Stimulated activated CD4-positive, alpha-beta T cell treated with anti-CD3 and anti-CD28 coated beads, Interleukin-1b, Interleukin-23, amount 100 ng/mL, for 24 hours (primary cell): ENCODE results near the gene OLA1.
A peak's percentile ranks its signal among the peaks of the same experiment; 100 is the strongest.

Experiments used
- DNase-seq, 4 experiments: peaks; one replicate each; pipeline ENCODE4 v3.0.0-alpha.2; 2020; ENCODE audit warnings: low read depth in 4 of 4, low spot score in 1 of 4

OLA1 gene

DNA sequence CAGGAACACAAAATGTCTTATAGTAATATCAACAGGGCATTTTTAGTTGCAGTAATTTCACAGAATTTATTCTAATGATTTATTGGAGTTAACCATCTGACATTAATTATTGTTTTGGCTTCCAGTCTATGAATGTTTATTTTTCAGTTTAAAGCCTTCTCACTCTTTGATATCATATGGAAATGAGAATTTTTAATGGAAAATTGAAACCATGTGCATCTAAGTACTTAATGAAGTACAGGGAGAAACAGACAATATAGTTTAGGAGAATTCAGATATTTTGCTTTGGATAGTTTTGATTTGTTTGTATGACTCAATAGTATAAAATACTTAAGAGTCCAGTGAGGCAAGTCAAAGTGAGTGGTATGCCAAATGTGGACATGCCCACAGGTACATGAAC is 126.1 kb downstream of the OLA1 start:
- DNase-seq: no peak

DNA sequence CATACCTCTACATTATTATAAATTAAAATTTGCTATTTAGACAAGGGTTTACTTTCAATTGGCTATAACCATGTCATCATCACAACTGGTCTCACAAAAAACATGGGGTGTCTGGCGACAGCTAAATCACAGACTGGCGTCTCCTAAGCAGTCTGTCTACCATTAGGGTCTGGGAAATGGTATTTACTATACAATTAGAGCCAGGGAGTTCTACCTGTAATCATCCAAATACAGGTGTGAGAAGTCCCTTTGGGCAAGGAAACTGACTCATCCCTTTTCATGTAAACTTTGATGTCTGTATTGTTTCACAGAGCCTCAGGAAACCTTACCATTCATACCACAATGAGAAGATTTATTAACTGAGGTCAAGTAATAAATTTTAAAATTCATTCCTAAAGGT is 126.7 kb downstream of the OLA1 start:
- no peak for DNase-seq

DNA sequence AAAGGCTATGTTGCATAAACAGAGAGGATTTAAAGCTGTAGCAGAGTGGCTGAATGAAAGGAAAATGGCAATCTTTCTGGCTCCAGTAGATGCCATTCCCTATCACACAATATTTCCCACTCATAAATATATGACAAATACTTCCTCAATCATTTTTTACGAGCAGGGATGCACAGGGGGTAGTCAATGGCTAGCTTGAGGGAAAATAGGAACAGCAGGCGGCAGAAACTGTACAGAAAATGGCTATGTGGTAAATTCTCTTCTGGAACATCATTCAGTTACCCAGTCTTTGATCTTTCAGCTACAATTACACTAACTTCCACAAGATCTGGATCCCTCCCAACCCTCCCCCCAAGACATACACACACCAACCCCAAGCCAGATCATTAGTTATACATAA is 127.2 kb downstream of the OLA1 start:
- DNase-seq: no peak

DNA sequence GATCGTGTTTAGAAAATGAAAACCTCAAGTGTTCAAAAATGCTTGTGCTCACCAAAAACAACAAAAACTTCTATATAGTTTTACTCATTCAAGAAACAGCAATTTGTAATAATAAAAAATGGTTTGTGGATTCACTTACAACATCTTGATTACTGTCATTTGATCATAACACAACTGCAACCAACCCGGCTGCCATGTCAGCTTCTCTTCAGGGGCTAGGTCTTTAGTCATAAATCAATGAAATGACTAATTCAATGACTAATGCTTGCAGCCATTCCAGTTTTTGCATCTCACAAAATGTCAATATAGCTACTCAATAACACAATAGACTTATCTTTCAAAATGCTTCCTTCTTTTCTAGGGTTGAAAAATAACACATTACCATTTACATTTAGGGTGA is 128.0 kb downstream of the OLA1 start:
- DNase-seq: peak in 1 of 4 experiments; percentile 16

DNA sequence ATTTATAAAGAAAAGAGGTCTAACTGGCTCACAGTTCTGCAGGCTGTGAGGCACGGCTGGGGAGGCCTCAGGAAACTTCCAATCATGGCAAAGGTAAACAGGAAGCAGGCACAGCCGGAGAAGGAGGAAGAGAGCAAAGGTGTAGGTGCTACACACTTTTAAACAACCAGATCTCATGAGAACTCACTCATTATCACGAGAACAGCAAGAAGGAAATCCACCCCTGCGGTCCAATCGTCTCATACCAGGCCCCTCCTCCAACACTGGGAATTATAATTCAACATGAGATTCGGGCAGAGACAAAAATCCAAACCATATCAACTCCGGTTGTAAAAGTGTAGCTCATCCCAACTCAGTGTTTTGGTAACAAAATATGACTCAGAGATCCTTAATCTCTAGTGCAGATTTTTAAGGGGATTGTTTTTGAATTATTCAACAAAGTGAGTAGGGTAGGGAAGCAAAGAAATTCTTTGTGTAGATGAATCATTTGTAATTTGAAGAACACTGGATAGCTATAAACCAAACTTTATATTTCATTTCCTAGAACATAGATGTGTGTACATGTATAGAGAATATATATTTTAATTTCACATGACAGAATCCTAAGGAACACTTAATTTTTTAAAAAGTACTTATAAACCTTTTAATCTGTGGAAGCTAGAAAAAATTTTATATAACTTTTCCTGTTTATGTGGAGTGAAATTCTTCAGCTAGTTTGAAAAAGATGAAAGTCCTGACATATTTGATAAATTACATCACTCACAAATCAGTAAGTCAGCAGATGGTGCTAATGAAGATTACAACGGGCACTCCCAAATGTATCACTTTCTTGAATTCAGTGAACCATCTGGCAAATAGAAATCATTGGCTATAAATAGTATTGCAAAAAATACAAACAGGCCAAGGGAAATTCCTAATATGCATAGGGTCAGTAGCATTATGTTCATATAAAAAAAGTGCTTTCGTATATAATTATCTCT is 130.1 kb downstream of the OLA1 start:
- no peak for DNase-seq

DNA sequence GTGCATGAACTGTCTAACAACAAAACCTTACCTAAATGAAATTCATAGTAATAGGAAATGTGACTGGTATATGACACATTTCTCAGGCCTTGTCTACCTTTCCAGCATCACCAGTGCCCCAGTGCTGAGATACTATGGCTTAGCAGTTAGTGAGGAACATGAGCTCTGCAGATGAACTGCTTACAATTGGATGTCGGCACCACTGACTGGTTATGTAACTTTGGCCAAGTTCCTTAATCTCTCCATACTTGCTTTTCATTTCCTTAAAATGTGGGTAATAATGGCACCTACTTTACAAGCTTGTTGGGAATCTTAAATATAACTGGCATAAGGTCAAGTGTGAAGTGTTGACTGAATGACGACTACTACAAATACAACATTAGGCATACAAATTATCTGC is 136.3 kb downstream of the OLA1 start:
- DNase-seq: no peak

DNA sequence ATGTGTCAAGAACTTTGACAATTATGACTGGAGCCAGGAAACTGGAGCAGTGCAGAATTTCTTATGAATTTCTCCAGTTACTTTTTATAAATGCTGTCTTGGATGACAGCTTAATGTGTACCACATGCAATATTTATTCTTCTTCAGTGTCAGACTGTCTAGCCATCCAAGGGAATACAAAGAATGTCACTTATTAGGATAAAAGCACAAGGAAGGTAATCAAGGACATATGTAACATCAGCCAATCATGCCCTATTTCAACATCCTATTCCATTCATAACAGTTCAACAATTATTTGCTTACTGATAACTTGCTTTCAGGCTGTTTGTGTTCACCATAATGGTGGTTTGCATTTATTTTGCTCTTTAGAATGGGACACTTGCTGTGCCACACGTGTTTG is 139.8 kb downstream of the OLA1 start:
- no peak for DNase-seq

DNA sequence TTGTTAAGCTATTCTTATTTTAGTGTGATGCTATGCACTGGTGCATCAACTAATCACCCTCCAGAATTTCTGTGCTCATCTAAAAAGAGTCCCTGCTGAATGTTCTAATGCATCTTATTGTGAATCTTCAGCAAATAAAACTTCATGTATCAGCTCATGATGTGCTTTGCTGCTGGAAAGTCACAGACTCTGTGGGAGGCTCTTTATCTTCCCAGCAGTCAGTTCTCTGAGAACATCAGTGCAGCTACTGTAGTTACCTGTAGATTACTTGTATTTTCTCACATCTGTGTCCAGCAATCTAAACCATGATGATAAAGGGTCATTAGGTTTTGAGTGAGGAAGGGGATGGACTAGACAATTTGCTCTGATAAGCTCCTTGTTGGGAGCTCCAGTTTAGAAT is 141.6 kb downstream of the OLA1 start:
- DNase-seq: no peak

DNA sequence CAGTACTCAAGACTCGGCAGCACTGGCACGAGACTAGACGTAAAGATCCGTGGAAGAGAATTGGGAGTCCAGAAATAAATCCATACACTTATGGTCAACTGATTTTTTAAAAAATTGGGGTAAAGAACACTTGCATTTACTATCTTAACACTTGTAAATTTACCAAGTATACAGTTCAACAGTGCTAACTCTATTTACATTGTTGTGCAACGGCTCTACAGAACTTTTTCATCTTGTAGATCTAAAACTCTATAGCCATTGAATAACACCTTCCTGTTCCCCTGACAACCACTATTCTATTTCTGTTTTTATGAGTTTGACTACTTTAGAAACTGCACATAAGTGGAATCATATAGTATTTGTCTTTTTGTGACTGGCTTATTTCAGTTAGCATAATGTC is 153.8 kb downstream of the OLA1 start:
- no peak for DNase-seq

DNA sequence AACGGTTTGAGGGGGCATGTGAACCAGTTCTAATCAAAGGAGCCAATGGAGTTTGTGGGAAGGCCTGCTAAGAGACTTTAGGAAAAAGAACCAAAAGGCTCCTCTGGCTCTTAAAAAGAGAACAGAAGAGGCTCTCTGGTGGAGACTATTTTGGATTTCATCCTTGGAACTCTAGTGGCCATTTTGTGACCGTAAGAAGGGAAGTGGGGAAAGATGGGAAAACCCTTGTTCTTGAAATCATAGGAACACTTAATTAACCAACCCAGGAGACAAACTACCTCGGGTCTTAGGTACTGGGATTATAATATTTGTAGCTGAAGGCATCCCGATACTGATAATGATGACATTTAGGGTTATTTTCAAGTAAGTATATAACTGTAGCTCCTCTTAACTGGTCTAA is 157.9 kb downstream of the OLA1 start:
- no peak for DNase-seq

DNA sequence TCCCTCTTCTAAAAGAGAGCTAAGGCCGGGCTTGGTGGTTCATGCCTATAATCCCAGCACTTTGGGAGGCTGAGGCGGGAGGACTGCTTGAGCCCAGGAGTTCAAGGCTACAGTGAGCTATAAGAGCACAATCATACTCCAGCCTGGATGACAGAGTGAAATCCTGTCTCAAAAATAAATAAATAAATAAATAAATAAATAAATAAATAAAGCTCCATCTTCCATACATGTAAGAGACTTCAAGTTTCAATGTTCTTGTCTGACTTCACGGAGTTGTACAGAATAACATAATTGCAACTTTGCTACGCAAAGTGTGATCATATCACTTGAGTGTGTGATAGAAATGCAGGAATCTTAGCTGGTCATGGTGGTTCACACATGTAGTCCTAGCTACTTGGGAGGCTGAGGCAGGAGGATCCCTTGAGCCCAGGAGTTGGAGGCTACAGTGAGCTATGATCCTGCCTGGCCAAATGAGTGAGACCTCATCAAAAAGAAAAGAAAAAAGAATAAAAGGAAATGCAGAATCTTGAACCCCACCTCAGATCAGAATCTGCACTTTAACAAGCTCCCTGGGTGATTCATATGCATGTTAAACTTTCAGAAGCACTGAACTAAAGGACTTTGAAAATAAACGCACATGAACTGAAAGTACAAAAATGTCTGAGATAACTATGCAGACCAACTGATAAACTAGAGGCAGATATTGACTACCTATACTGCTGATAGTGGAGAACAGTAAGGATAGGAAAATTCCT is 159.4 kb downstream of the OLA1 start:
- DNase-seq: no peak

DNA sequence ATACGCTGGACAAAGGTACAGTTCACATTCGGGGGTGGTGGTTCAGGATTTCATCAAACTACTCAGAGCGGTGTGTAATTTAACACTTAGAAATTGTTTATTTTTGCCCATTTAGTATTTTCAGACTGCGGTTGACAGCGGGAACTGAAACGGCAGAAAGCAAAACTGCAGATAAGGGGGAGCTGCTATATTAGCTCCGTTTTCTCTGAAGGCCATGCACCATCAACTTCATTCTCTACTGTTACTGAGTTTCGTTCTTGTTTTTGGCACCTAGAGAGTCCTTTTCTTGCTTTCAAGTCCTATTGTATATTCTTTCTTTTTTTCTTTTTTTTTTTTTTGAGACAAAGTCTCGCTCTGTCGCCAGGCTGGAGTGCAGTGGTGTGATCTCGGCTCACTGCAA is 161.6 kb downstream of the OLA1 start:
- no peak for DNase-seq

DNA sequence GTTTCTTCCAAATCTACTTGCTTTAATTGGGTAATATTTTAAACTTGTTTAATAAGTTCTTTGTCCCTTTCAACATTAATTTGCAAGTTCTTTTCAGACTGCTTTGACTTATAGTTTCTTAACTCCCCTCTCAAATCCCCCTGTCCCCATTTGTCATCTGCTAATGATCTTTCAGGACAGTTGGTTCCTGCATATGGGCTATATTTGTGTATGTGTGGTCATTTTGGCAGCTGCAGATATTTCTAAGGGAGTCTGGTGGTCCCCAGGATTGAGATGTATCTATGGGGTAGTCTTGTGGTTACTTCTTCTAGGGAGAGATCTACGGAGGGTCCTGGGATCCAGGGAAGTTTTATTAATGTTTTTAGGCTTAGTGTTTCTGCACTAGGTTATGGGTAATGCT is 162.6 kb downstream of the OLA1 start:
- DNase-seq: no peak

DNA sequence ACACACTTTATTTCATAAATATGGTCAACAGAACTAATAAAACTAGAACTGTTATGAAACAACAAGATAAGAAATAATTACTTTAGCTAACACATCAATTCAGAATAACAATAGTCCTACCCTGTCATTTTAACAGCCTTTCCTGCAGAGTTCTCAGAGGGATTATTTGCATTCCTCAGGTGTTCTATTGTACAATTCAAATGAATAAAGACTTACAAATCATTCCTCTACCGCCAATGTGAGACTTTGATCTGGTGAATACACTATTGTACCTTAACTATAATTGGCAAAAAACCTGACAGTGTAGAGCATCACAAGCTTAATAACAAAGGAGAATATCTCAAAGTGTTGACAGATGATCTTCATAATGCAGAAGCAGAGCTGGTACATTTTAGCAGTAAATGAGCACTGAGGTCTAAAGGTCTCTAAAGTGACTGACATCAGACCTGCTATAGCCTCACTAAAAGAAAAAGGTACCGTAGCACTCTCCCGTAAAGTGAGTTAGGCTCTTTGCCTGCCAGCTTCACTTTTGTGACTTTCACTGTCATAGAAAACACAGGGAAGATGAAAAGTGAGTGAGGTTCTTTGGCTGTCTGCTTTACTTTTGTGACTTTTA is 164.4 kb downstream of the OLA1 start:
- DNase-seq: no peak

DNA sequence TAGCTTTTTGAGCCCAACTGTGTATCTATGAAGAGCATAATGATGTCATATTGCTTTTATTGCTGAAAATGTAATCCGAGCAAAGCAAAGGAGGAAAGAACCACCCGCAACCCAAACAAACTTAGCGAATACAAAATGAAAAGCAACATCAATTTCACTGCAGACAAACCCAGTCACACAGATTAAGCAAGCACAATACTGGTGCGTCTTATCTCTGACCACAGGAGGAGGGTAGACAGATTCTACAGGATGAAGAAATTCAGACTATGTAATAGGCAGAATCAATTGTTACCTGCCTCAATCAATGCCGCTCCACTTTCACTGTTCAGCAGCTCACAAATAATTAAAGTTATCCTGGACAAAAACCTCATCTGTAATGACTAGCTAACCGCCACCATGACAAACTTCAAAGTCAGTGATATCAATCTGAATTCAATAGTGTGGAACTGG is 167.6 kb downstream of the OLA1 start:
- DNase-seq: no peak

DNA sequence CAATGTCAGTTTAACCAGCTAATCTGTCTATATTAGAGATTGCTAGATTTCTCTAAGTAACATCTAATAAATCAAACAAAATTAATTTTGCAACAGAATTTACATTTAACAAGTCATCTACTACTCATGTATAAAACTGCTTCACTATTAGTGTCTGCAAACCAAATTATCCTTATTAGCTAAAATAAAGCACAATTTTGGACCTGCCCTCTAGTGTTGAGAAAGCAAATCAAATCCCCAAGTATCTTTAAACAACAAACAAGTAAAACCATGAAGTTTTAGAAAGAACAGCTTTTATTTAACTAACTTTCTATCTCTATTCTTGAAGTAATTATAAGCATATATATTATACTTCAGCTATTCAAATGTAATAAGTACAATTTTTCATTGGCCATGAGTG is 170.1 kb downstream of the OLA1 start:
- DNase-seq: no peak

DNA sequence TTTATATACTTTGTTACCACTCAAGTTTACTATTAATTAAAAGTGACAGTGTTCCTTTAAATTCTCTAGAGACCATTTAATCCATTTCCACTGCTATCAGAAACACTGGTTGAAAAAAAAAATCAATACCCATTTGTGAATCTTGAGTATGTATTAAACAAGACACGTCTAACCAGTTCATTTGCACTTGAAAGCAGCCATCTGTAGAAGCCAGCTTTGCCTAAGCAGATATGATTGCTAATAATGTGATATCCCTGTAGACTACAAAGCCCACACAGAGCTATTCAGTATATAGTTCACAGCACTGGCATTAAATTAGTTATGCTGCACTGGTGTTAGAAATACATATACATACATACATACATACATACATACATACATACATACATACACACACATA is 171.4 kb downstream of the OLA1 start:
- no peak for DNase-seq

DNA sequence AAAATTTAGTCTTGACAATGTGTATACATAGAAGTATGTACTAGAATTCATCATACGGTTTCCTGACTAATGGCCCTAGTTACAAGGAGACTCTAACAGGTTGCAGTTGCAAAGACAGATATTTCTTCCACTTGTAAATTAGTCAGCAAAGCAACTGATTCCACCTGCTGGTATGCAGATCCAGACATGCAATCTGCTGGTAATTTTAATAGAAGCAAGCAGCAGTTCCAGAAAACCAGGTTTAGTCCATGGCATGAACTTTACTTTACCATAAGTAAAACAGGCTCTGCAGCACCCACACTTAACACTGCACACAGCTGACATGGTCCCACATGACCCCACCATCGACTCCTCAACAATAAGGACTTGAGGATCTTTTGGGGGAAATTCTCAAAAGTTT is 172.3 kb downstream of the OLA1 start:
- no peak for DNase-seq

DNA sequence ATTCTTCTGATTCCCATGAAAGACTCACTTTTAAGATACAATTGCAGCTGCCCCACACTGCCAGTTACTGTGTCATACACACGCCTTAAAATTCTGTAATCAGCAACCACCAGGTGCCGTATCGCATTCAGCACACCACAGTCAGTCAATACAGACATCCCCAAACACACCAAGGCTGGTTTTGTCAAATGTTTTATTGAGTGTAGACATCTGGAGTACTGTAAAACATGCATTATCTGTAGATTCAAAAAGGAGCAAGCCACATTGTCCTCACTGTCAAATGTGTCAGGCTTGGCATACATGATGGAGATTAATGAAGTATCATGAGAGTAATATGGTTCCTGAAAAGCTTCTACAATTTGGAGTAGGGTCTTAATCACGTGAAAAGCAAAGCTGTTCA is 173.5 kb downstream of the OLA1 start:
- no peak for DNase-seq

DNA sequence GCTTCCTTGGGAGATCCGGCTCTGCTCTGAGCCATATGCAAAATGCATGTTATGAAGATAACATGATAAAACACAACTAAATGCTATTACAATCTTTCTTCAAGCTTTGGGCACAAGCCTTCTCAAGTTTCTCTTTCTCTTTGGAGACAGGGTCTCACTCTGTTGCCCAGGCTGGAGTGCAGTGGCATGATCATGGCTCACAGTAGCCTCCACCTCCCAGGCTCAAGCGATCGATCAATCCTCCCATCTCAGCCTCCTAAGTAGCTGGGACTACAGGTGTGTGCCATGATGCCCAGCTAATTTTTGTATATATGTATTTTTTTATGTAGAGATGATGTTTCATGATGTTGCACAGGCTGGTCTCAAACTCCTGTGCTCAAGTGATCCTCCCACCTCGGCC is 175.5 kb downstream of the OLA1 start:
- no peak for DNase-seq

DNA sequence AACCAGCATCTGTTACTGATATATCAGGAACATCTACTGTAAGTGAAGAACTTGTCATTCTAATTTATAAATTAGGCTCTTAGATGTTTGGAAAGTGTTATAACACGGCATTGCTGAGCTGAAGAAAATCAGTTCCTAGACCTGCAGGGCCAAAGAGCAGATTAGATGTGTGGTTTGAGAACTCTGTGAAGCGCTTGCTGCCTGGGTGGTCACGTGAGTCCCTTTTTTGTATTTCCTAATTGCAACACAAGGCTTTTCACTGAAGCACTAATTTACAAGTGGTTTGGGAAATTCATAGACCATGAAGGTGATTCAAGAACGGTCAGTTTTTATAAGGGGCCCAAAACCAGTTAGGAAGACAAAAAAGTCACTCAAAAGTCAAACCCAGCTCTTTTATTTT is 176.3 kb downstream of the OLA1 start:
- DNase-seq: no peak

DNA sequence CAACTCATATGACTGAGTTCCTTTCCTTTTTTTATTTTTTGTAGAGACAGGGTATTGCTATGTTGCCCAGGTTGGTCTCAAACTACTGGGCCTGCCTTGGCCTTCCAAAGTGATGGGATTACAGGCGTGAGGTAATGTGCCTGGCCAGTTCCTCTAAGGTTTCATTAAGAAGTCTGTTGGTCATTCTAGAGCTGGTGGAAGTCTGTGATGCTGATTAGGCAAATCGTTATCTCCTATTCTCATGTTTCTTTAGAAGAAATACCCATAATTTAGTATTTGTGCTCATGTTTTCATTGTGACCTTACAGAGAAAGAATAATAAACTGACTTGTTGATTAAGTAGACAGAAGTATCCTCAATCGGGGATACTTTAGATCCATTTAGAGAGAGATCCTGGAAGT is 177.0 kb downstream of the OLA1 start:
- no peak for DNase-seq
